WTC11 (cell line): ENCODE data around the gene ERCC8.
A peak's percentile ranks its signal among the peaks of the same experiment; 100 is the strongest.

Experiments used
- CTCF ChIP-seq: fragments of 200-600 bp; IDR thresholded peaks from 2 replicates; pipeline ENCODE4 v1.8.0; 2022; ENCODE audit warnings: antibody characterized with exemption
- IRF1 ChIP-seq: sonication (generic); formaldehyde crosslinking; IDR thresholded peaks from 2 replicates; pipeline ENCODE4 v1.8.0; 2023; ENCODE audit warnings: missing genetic modification reagents
- MLX ChIP-seq: sonication (generic); formaldehyde crosslinking; IDR thresholded peaks from 2 replicates; pipeline ENCODE4 v1.8.1; 2023; ENCODE audit warnings: mild to moderate bottlenecking, missing genetic modification reagents, moderate library complexity
- NR2C2 ChIP-seq: sonication (generic); formaldehyde crosslinking; IDR thresholded peaks from 2 replicates; pipeline ENCODE4 v1.8.0; 2022; ENCODE audit warnings: mild to moderate bottlenecking, missing genetic modification reagents
- SMAD3 ChIP-seq: sonication (generic); formaldehyde crosslinking; IDR thresholded peaks from 2 replicates; pipeline ENCODE4 v1.8.0; 2022; ENCODE audit warnings: missing genetic modification reagents, mild to moderate bottlenecking, borderline replicate concordance
- SP1 ChIP-seq: sonication (generic); formaldehyde crosslinking; conservative IDR thresholded peaks from 2 replicates; pipeline ENCODE4 v1.8.1; 2022; ENCODE audit warnings: missing genetic modification reagents
- TEAD4 ChIP-seq: sonication (generic); formaldehyde crosslinking; IDR thresholded peaks from 2 replicates; pipeline ENCODE4 v1.8.0; 2022; ENCODE audit warnings: mild to moderate bottlenecking, missing genetic modification reagents
- USF2 ChIP-seq: sonication (generic); formaldehyde crosslinking; IDR thresholded peaks from 2 replicates; pipeline ENCODE4 v1.8.1; 2023; ENCODE audit warnings: mild to moderate bottlenecking, missing genetic modification reagents, moderate library complexity
- ZNF232 ChIP-seq: sonication (generic); formaldehyde crosslinking; IDR thresholded peaks from 2 replicates; pipeline ENCODE4 v1.8.0; 2022; ENCODE audit warnings: mild to moderate bottlenecking, missing genetic modification reagents

GRCh38 chr5:60843936-60844905 lies 100.6 kb downstream of the ERCC8 start, which contains the start of gene ELOVL7:
- TF ChIP-seq MLX (CRISPR knock-in tag) (no peak), SP1 (peak; percentile 79), IRF1 (CRISPR knock-in tag) (no peak), CTCF (no peak), USF2 (peak; percentile 82), SMAD3 (CRISPR knock-in tag) (no peak), TEAD4 (CRISPR knock-in tag) (no peak), NR2C2 (CRISPR knock-in tag) (no peak), ZNF232 (no peak)
